HepG2 (cell line): ENCODE measurements around the gene HSPA14. TPM values are rescaled to one million over a fixed set of nuclear protein-coding genes. Genes with fewer than 3 reads are reported as not detected.
A peak's percentile ranks its signal among the peaks of the same experiment; 100 is the strongest.

Experiments
- CENPX ChIP-seq: sonication (generic); formaldehyde crosslinking; IDR thresholded peaks from 2 replicates; pipeline ENCODE4 v1.9.0; 2021; ENCODE audit warnings: mild to moderate bottlenecking, missing genetic modification reagents, moderate library complexity
- FOXJ3 ChIP-seq: sonication (generic); formaldehyde crosslinking; IDR thresholded peaks from 2 replicates; pipeline ENCODE4 v1.4.0; 2020; ENCODE audit warnings: missing genetic modification reagents, mild to moderate bottlenecking, borderline replicate concordance
- HNF1B ChIP-seq: sonication (generic); formaldehyde crosslinking; IDR thresholded peaks from 2 replicates; pipeline ENCODE4 v1.5.1; 2020; ENCODE audit warnings: mild to moderate bottlenecking, moderate library complexity, missing genetic modification reagents
- HNRNPK ChIP-seq: fragments of 200-400 bp; formaldehyde crosslinking; IDR thresholded peaks from 2 replicates; pipeline ENCODE4 v1.6.1; 2018; ENCODE audit warnings: low read length, low read depth, moderate library complexity, mild to moderate bottlenecking; ENCODE audit not compliant: poor library complexity, severe bottlenecking
- KAT8 ChIP-seq: IDR thresholded peaks from 2 replicates; pipeline ENCODE4 v1.6.1; 2016; ENCODE audit warnings: missing genetic modification reagents, missing compliant biosample characterization
- NONO ChIP-seq, 2 experiments: fragments of 450-650 bp in 1 of 2; sonication (generic) in 1 of 2; formaldehyde crosslinking in 1 of 2; IDR thresholded peaks in 1 of 2; conservative IDR thresholded peaks in 1 of 2; 2 replicates each; pipeline versions ENCODE4 v1.6.1 to v1.8.0; 2017 to 2022; ENCODE audit warnings: mild to moderate bottlenecking in 1 of 2, missing genetic modification reagents in 1 of 2, moderate library complexity in 1 of 2
- PHB2 ChIP-seq: fragments of 450-650 bp; IDR thresholded peaks from 2 replicates; pipeline ENCODE4 v1.6.1; 2018; ENCODE audit not compliant: partially characterized antibody
- PRDM15 ChIP-seq: sonication (generic); formaldehyde crosslinking; IDR thresholded peaks from 2 replicates; pipeline ENCODE4 v1.4.0; 2020; ENCODE audit warnings: missing genetic modification reagents
- SETDB1 ChIP-seq: sonication (generic); formaldehyde crosslinking; IDR thresholded peaks from 2 replicates; pipeline ENCODE4 v1.5.1; 2020; ENCODE audit warnings: missing genetic modification reagents, mild to moderate bottlenecking, borderline replicate concordance
- SMAD3 ChIP-seq: sonication (generic); formaldehyde crosslinking; IDR thresholded peaks from 2 replicates; pipeline ENCODE4 v1.4.0; 2020; ENCODE audit warnings: missing genetic modification reagents
- SP4 ChIP-seq: sonication (generic); formaldehyde crosslinking; IDR thresholded peaks from 2 replicates; pipeline ENCODE4 v1.8.1; 2023; ENCODE audit warnings: mild to moderate bottlenecking, missing genetic modification reagents
- ZBTB2 ChIP-seq: sonication (generic); formaldehyde crosslinking; IDR thresholded peaks from 2 replicates; pipeline ENCODE4 v1.8.0; 2022; ENCODE audit warnings: low read depth, missing genetic modification reagents
- ZNF337 ChIP-seq: sonication (generic); formaldehyde crosslinking; IDR thresholded peaks from 2 replicates; pipeline ENCODE4 v1.5.1; 2020; ENCODE audit warnings: missing genetic modification reagents, low read depth, mild to moderate bottlenecking, borderline replicate concordance
- ZNF430 ChIP-seq: sonication (generic); formaldehyde crosslinking; IDR thresholded peaks from 2 replicates; pipeline ENCODE4 v1.9.0; 2021; ENCODE audit warnings: mild to moderate bottlenecking, missing genetic modification reagents
- ZNF543 ChIP-seq: sonication (generic); formaldehyde crosslinking; IDR thresholded peaks from 2 replicates; pipeline ENCODE4 v1.4.0; 2020; ENCODE audit warnings: mild to moderate bottlenecking, missing genetic modification reagents
- ZNF556 ChIP-seq: sonication (generic); formaldehyde crosslinking; IDR thresholded peaks from 2 replicates; pipeline ENCODE4 v1.4.0; 2020; ENCODE audit warnings: mild to moderate bottlenecking, missing genetic modification reagents, borderline replicate concordance
- ZNF616 ChIP-seq: sonication (generic); formaldehyde crosslinking; IDR thresholded peaks from 2 replicates; pipeline ENCODE4 v1.5.0; 2020; ENCODE audit warnings: low read depth, mild to moderate bottlenecking, missing genetic modification reagents
- ZNF678 ChIP-seq: sonication (generic); formaldehyde crosslinking; IDR thresholded peaks from 2 replicates; pipeline ENCODE4 v1.4.0; 2020; ENCODE audit warnings: mild to moderate bottlenecking, missing genetic modification reagents
- ZNF737 ChIP-seq: sonication (generic); formaldehyde crosslinking; IDR thresholded peaks from 2 replicates; pipeline ENCODE4 v1.5.0; 2020; ENCODE audit warnings: missing genetic modification reagents, mild to moderate bottlenecking, borderline replicate concordance
- polyA plus RNA-seq, 8 experiments: library from polyadenylated mRNA; depleted of rRNA in 3 of 8; stranded (reverse) in 7 of 8; unstranded in 1 of 8; fragments of >200 nt; fragmentation: Illumina TruSeq in 4 of 8; extraction: Trizol in 4 of 8; gene quantifications; 2 replicates each; pipeline versions ENCODE4 v1.2.1 to v1.2.3, GENCODE V29; 2011 to 2016; ENCODE audit warnings: low read depth in 4 of 8, missing spikeins in 1 of 8, mixed read lengths in 1 of 8; ENCODE audit not compliant: insufficient read depth in 1 of 8
- total RNA-seq, 5 experiments: library from RNA; depleted of rRNA; stranded (reverse); fragments of >200 nt; fragmentation: Illumina TruSeq; extraction: Trizol; gene quantifications; 2 replicates each; pipeline ENCODE4 v1.2.3, GENCODE V29; 2016; ENCODE audit warnings: low read depth in 1 of 5

The HSPA14 gene
- total and polyA plus RNA-seq, 2 of the 13 experiments (the other 11 are each of a cell fraction or from before 2014, with no cell fraction given) = 10.7 to 29.8 TPM

DNA sequence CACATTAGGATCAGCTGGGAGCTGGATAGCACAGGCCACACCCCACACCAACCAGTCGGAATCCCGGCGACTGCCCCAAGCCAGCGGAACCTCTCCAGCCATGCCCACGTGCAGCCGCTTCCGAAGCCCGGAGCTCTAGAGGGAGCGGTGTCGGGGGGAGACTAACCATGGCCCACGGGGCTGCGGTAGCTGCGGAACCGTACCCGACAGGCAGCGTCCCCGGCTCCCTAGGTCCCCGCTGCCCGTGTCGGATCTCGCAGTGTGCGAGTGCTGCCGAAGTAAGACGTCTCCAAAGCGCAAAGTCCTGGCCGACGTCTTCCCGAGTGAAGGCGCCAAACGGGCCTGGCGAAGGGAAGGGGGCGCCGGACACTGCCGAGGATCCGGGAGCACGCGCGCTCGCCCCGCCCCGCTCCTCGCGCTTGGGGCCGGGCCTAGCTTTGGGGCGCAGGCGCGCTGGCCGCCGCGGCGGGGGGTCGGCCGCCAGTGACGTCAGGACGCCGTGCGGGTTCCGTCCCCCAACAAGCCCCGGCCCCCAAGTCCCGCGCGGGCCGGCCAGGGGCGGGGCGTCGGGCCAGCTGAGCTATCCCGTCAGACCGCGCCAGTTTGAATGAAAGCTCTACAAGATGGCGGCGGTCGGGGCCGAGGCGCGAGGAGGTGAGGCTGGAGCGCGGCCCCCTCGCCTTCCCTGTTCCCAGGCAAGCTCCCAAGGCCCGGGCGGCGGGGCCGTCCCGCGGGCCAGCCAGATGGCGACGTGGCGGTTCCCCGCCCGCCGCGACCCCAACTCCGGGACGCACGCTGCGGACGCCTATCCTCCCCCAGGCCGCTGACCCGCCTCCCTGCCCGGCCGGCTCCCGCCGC lies 40.4 kb downstream of the HSPA14 start, which contains the start of gene SUV39H2 (continued):
- TF ChIP-seq ZNF430 (peak; percentile 69), SMAD3 (CRISPR knock-in tag) (peak; percentile 70; the same call in 1 of the 2 replicates), ZNF737 (CRISPR knock-in tag) (no peak), SETDB1 (CRISPR knock-in tag) (no peak), ZNF616 (CRISPR knock-in tag) (no peak), ZNF678 (CRISPR knock-in tag) (peak; percentile 62; the same call in 1 of the 2 replicates), CENPX (no peak), HNRNPK (peak; percentile 67), HNF1B (CRISPR knock-in tag) (no peak), ZBTB2 (0 out of 2 replicates have a peak, but pooled peaks have one; percentile 41), ZNF337 (CRISPR knock-in tag) (no peak), NONO (IDR thresholded peaks at IDR 0.05) (no peak), NONO (CRISPR knock-in tag; conservative IDR thresholded peaks at IDR 0.05) (peak; percentile 46), PRDM15 (peak; percentile 64), KAT8 (CRISPR knock-in tag) (peak; percentile 80), ZNF543 (CRISPR knock-in tag) (peak; percentile 66; the same call in 1 of the 2 replicates), SP4 (peak; percentile 81; the same call in 1 of the 2 replicates), PHB2 (no peak), FOXJ3 (CRISPR knock-in tag) (no peak), ZNF556 (CRISPR knock-in tag) (no peak; the same call in 1 of the 2 replicates)
